ENCODE measurements around the gene S100A1.

S100A1 gene

GRCh38 chr1:153629971-153630370 lies 1.7 kb downstream of the S100A1 start:
- Histone ChIP-seq H3K4me2 (ENCODE audit: low read length) (no peak overlapping the region), H3K36me3 (ENCODE audit: control insufficient read depth in 1 of 2, insufficient read depth in 2 of 2, low read length in 2 of 2) (peaks cover 3 to 7% of the 10 kb centered on the region in 2 experiments), H3K4me3 (ENCODE audit: low read depth, low read length) (peak overlapping the region; percentile 16), H3K27ac (ENCODE audit: low read depth, low read length) (no peak overlapping the region), H3K4me1 (ENCODE audit: control insufficient read depth in 1 of 2, insufficient read depth in 2 of 2, low read length in 2 of 2) (peaks cover 24 to 25% of the 10 kb centered on the region in 2 experiments), H3K27me3 (ENCODE audit: insufficient read depth, low read length) (no peaks in the 10 kb centered on the region), H4K91ac (ENCODE audit: low read depth, low read length) (peak overlapping the region; percentile 45), H3K18ac (ENCODE audit: low read length) (no peak overlapping the region), H3K23ac (ENCODE audit: low read length) (no peak overlapping the region), H3K4ac (ENCODE audit: low read depth, low read length) (no peak overlapping the region), H2AFZ (ENCODE audit: insufficient read depth, low read length, poor library complexity) (no peak overlapping the region), H3K14ac (ENCODE audit: low read length) (no peak overlapping the region), H4K8ac (ENCODE audit: low read depth, low read length) (no peak overlapping the region), H3K79me1 (ENCODE audit: low read length) (peaks cover 23% of the 10 kb centered on the region), H3K79me2 (ENCODE audit: control insufficient read depth, insufficient read depth, low read length, poor library complexity) (peaks cover 15% of the 10 kb centered on the region), H2BK12ac (ENCODE audit: low read length) (peak overlapping the region; percentile 9), H2AK5ac (ENCODE audit: low read length) (peak overlapping the region; percentile 60), H2BK120ac (ENCODE audit: insufficient read depth, low read length, poor library complexity) (no peak overlapping the region), H4K12ac (ENCODE audit: low read depth, low read length) (no peak overlapping the region), H3K9me3 (ENCODE audit: insufficient read depth, low read depth, low read length) (peaks cover 4% of the 10 kb centered on the region), H2BK5ac (ENCODE audit: low read depth, low read length, poor library complexity) (no peak overlapping the region), H3K9ac (ENCODE audit: low read length) (no peak overlapping the region)
- no peak for DNase-seq
- no CpG with 5 or more reads among the region's 1 CpG for WGBS (ENCODE audit: extremely low coverage, insufficient coverage, insufficient read length)

DNA sequence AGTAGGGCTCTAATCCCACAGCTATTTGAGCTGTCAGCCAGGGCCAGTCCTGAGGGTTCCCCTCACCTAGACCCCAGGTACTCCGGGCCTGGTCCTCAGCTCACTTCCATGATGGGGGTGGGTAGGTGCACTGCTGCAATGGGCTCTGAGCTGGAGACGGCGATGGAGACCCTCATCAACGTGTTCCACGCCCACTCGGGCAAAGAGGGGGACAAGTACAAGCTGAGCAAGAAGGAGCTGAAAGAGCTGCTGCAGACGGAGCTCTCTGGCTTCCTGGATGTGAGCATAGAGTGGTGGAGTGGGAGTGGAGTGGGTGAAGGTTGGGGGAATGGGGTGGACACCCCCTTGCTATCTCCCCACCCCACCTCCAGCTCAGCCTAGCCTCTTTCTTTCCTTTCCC lies 2.1 kb downstream of the S100A1 start:
- Histone ChIP-seq H2BK12ac (ENCODE audit: low read length) (no peak overlapping the region), H3K79me1 (ENCODE audit: low read length) (peaks cover 23% of the 10 kb centered on the region), H3K18ac (ENCODE audit: low read length) (no peak overlapping the region), H4K8ac (ENCODE audit: low read depth, low read length) (no peak overlapping the region), H3K4me1 (ENCODE audit: control insufficient read depth in 1 of 2, insufficient read depth in 2 of 2, low read length in 2 of 2) (peaks cover 23 to 25% of the 10 kb centered on the region in 2 experiments), H3K9me3 (ENCODE audit: insufficient read depth, low read depth, low read length) (peaks cover 4% of the 10 kb centered on the region), H4K12ac (ENCODE audit: low read depth, low read length) (no peak overlapping the region), H2AK5ac (ENCODE audit: low read length) (no peak overlapping the region), H3K4me2 (ENCODE audit: low read length) (no peak overlapping the region), H3K4me3 (ENCODE audit: low read depth, low read length) (no peak overlapping the region), H3K9ac (ENCODE audit: low read length) (no peak overlapping the region), H3K14ac (ENCODE audit: low read length) (no peak overlapping the region), H3K79me2 (ENCODE audit: control insufficient read depth, insufficient read depth, low read length, poor library complexity) (peaks cover 18% of the 10 kb centered on the region), H2AFZ (ENCODE audit: insufficient read depth, low read length, poor library complexity) (no peak overlapping the region), H3K27me3 (ENCODE audit: insufficient read depth, low read length) (no peaks in the 10 kb centered on the region), H4K91ac (ENCODE audit: low read depth, low read length) (peak overlapping the region; percentile 45), H2BK5ac (ENCODE audit: low read depth, low read length, poor library complexity) (no peak overlapping the region), H2BK120ac (ENCODE audit: insufficient read depth, low read length, poor library complexity) (no peak overlapping the region), H3K27ac (ENCODE audit: low read depth, low read length) (no peak overlapping the region), H3K23ac (ENCODE audit: low read length) (no peak overlapping the region), H3K36me3 (ENCODE audit: control insufficient read depth in 1 of 2, insufficient read depth in 2 of 2, low read length in 2 of 2) (peaks cover 2 to 4% of the 10 kb centered on the region in 2 experiments), H3K4ac (ENCODE audit: low read depth, low read length) (no peak overlapping the region)
- no CpG with 5 or more reads among the region's 7 CpGs for WGBS (ENCODE audit: extremely low coverage, insufficient coverage, insufficient read length)
- DNase-seq, result no peak

GRCh38 chr1:153631047-153632022 lies 3.1 kb downstream of the S100A1 start:
- H2AFZ ChIP-seq (ENCODE audit: insufficient read depth, low read length, poor library complexity), result no peak overlapping the region
- H3K27ac ChIP-seq (ENCODE audit: low read depth, low read length), result no peak overlapping the region
- H4K91ac ChIP-seq (ENCODE audit: low read depth, low read length), result no peak overlapping the region
- H3K4me1 ChIP-seq (ENCODE audit: control insufficient read depth in 1 of 2, insufficient read depth in 2 of 2, low read length in 2 of 2), result peaks cover 15 to 16% of the 10 kb centered on the region in 2 experiments
- peaks cover 6% of the 10 kb centered on the region in 2 experiments for H3K36me3 ChIP-seq (ENCODE audit: control insufficient read depth in 1 of 2, insufficient read depth in 2 of 2, low read length in 2 of 2)
- no peak overlapping the region for H3K4me3 ChIP-seq (ENCODE audit: low read depth, low read length)
- no peak overlapping the region for H2BK5ac ChIP-seq (ENCODE audit: low read depth, low read length, poor library complexity)
- no peak overlapping the region for H3K4me2 ChIP-seq (ENCODE audit: low read length)
- H2BK12ac ChIP-seq (ENCODE audit: low read length), result no peak overlapping the region
- peaks cover 20% of the 10 kb centered on the region for H3K79me1 ChIP-seq (ENCODE audit: low read length)
- H4K12ac ChIP-seq (ENCODE audit: low read depth, low read length), result no peak overlapping the region
- no peak for DNase-seq
- no CpG with 5 or more reads among the region's 10 CpGs for WGBS (ENCODE audit: extremely low coverage, insufficient coverage, insufficient read length)
- no peak overlapping the region for H3K14ac ChIP-seq (ENCODE audit: low read length)
- peak overlapping the region; percentile 67 for H2AK5ac ChIP-seq (ENCODE audit: low read length)
- no peak overlapping the region for H2BK120ac ChIP-seq (ENCODE audit: insufficient read depth, low read length, poor library complexity)
- H3K9me3 ChIP-seq (ENCODE audit: insufficient read depth, low read depth, low read length), result peaks cover 4% of the 10 kb centered on the region
- peaks cover 19% of the 10 kb centered on the region for H3K79me2 ChIP-seq (ENCODE audit: control insufficient read depth, insufficient read depth, low read length, poor library complexity)
- no peak overlapping the region for H3K18ac ChIP-seq (ENCODE audit: low read length)
- H3K27me3 ChIP-seq (ENCODE audit: insufficient read depth, low read length), result no peaks in the 10 kb centered on the region
- H4K8ac ChIP-seq (ENCODE audit: low read depth, low read length), result no peak overlapping the region
- no peak overlapping the region for H3K4ac ChIP-seq (ENCODE audit: low read depth, low read length)
- H3K23ac ChIP-seq (ENCODE audit: low read length), result no peak overlapping the region
- H3K9ac ChIP-seq (ENCODE audit: low read length), result no peak overlapping the region

DNA sequence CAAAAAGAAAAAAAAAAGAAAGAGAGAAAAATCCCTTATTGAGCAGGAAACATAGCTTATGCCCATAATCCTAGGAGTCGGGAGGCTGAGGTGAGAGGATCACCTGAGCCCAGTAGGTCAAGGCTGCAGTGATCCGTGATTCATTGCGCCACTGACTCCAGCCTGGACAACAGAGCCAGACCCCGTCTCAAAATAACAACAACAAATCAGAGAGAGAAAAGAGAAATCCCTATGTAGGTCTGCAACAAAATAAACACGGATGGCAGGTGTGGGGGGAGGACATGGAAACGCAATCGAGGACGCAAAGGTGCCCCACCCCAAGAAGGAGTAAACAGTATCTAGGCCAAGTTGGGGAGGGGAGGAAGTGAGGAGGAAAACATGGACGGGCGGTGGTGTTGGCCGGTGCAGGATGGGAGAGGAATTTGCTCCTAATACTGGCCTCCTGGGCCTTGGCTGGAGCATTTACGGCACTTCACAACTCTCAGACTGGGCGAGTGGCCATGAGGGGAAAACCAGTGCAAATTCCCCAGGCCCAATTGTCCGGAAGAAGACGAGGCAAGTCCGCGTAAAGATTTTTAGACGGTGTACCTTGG lies 5.0 kb downstream of the S100A1 start:
- Histone ChIP-seq H2AK5ac (ENCODE audit: low read length) (no peak overlapping the region), H3K9me3 (ENCODE audit: insufficient read depth, low read depth, low read length) (peaks cover 4% of the 10 kb centered on the region), H3K27ac (ENCODE audit: low read depth, low read length) (no peak overlapping the region), H3K4me2 (ENCODE audit: low read length) (peak overlapping the region; percentile 25), H3K14ac (ENCODE audit: low read length) (no peak overlapping the region), H4K12ac (ENCODE audit: low read depth, low read length) (no peak overlapping the region), H2BK5ac (ENCODE audit: low read depth, low read length, poor library complexity) (no peak overlapping the region), H2BK120ac (ENCODE audit: insufficient read depth, low read length, poor library complexity) (no peak overlapping the region), H3K27me3 (ENCODE audit: insufficient read depth, low read length) (no peaks in the 10 kb centered on the region), H3K4ac (ENCODE audit: low read depth, low read length) (no peak overlapping the region), H3K4me3 (ENCODE audit: low read depth, low read length) (no peak overlapping the region), H4K8ac (ENCODE audit: low read depth, low read length) (peak overlapping the region; percentile 10), H2BK12ac (ENCODE audit: low read length) (peak overlapping the region; percentile 10), H3K36me3 (ENCODE audit: control insufficient read depth in 1 of 2, insufficient read depth in 2 of 2, low read length in 2 of 2) (peaks cover 17 to 20% of the 10 kb centered on the region in 2 experiments), H3K4me1 (ENCODE audit: control insufficient read depth in 1 of 2, insufficient read depth in 2 of 2, low read length in 2 of 2) (peaks cover 7 to 8% of the 10 kb centered on the region in 2 experiments), H3K79me2 (ENCODE audit: control insufficient read depth, insufficient read depth, low read length, poor library complexity) (peaks cover 12% of the 10 kb centered on the region), H3K23ac (ENCODE audit: low read length) (no peak overlapping the region), H3K9ac (ENCODE audit: low read length) (no peak overlapping the region), H4K91ac (ENCODE audit: low read depth, low read length) (peak overlapping the region; percentile 16), H3K79me1 (ENCODE audit: low read length) (peaks cover 4% of the 10 kb centered on the region), H3K18ac (ENCODE audit: low read length) (peak overlapping the region; percentile 9), H2AFZ (ENCODE audit: insufficient read depth, low read length, poor library complexity) (peak overlapping the region; percentile 4)
- WGBS (ENCODE audit: extremely low coverage, insufficient coverage, insufficient read length), result no CpG with 5 or more reads among the region's 18 CpGs
- no peak for DNase-seq

All from trophoblast cell (in vitro differentiated cells and primary cell).